Osteoblast (primary cell): ENCODE measurements around the gene SCD. TPM values are rescaled to one million over a fixed set of nuclear protein-coding genes. Genes with fewer than 3 reads are reported as not detected.

Experiments
- DNase-seq: peaks from one replicate; pipeline ENCODE4 v3.0.0; 2011; ENCODE audit warnings: low spot score, mixed read lengths; ENCODE audit not compliant: insufficient read length; ENCODE audit errors: missing footprints
- H2AFZ ChIP-seq: 2 replicates; pipeline ENCODE4 v1.6.0; 2011; ENCODE audit warnings: mild to moderate bottlenecking, low read length
- H3K27ac ChIP-seq: 2 replicates; pipeline ENCODE4 v1.5.1; 2011; ENCODE audit warnings: mild to moderate bottlenecking, low read depth, low read length, moderate library complexity
- H3K27me3 ChIP-seq: 2 replicates; pipeline ENCODE4 v1.6.0; 2012; ENCODE audit warnings: mild to moderate bottlenecking, control low read depth, inconsistent platforms, low read length, moderate library complexity; ENCODE audit not compliant: insufficient read depth
- H3K36me3 ChIP-seq: 2 replicates; pipeline ENCODE4 v1.5.1; 2011; ENCODE audit warnings: mild to moderate bottlenecking, low read length, control low read depth, moderate library complexity; ENCODE audit not compliant: insufficient read depth
- H3K4me1 ChIP-seq: 2 replicates; pipeline ENCODE4 v1.5.1; 2011; ENCODE audit warnings: mild to moderate bottlenecking, low read length, control low read depth, moderate library complexity; ENCODE audit not compliant: insufficient read depth
- H3K4me2 ChIP-seq: 2 replicates; pipeline ENCODE4 v1.6.0; 2011; ENCODE audit warnings: mild to moderate bottlenecking, low read length; ENCODE audit not compliant: insufficient read depth
- H3K4me3 ChIP-seq: fragments of 200-600 bp; sonication (generic); 3 replicates; pipeline ENCODE4 v1.5.1; 2012; ENCODE audit warnings: mild to moderate bottlenecking, low read length, inconsistent platforms; ENCODE audit not compliant: insufficient read depth
- H3K79me2 ChIP-seq: 2 replicates; pipeline ENCODE4 v1.6.0; 2012; ENCODE audit warnings: mild to moderate bottlenecking, low read length, control low read depth, inconsistent platforms; ENCODE audit not compliant: insufficient read depth
- H3K9me3 ChIP-seq: 2 replicates; pipeline ENCODE4 v1.5.1; 2011; ENCODE audit warnings: low read depth, low read length, control low read depth
- H4K20me1 ChIP-seq: 2 replicates; pipeline ENCODE4 v1.6.0; 2012; ENCODE audit warnings: mild to moderate bottlenecking, low read length, control low read depth; ENCODE audit not compliant: insufficient read depth
- CTCF ChIP-seq: IDR thresholded peaks from 2 replicates; pipeline ENCODE4 v1.5.1; 2011; ENCODE audit warnings: mild to moderate bottlenecking, low read depth, low read length, moderate library complexity; ENCODE audit errors: extremely low read depth
- total RNA-seq: library from RNA; depleted of rRNA; stranded (reverse); fragments of >200 nt; gene quantifications from 2 replicates; pipeline ENCODE4 v1.2.3, GENCODE V29; 2012

The SCD gene
- total RNA-seq, 1 donor: 672 TPM

- no peaks in the 10 kb centered on the region for H3K4me1 ChIP-seq
Observed at GRCh38 chr10:100339236-100339635, 7.8 kb upstream of the SCD start.

GRCh38 chr10:100340948-100341847, 5.8 kb upstream of the SCD start:
- TF ChIP-seq CTCF: no peak
- Histone ChIP-seq H3K79me2 (no peaks in the 10 kb centered on the region), H3K4me1 (peaks cover 9% of the 10 kb centered on the region), H4K20me1 (no peaks in the 10 kb centered on the region), H3K9me3 (no peaks in the 10 kb centered on the region), H2AFZ (peak overlapping the region; percentile 10), H3K27ac (no peak overlapping the region), H3K4me3 (no peak overlapping the region), H3K4me2 (no peak overlapping the region), H3K27me3 (peaks cover 14% of the 10 kb centered on the region), H3K36me3 (no peaks in the 10 kb centered on the region)
- peak; percentile 52 for DNase-seq

More at GRCh38 chr10:100339236-100339635, 7.8 kb upstream of the SCD start:
- H2AFZ ChIP-seq: no peak overlapping the region
- H3K79me2 ChIP-seq: no peaks in the 10 kb centered on the region
- H3K36me3 ChIP-seq: no peaks in the 10 kb centered on the region
- no peak for DNase-seq
- no peak overlapping the region for H3K27ac ChIP-seq
- no peak overlapping the region for H3K4me3 ChIP-seq
- no peak overlapping the region for H3K4me2 ChIP-seq
- no peaks in the 10 kb centered on the region for H4K20me1 ChIP-seq
- peaks cover 24% of the 10 kb centered on the region for H3K27me3 ChIP-seq
- no peaks in the 10 kb centered on the region for H3K9me3 ChIP-seq
- TF ChIP-seq CTCF: no peak

- DNase-seq: peak; percentile 92
- Histone ChIP-seq H3K36me3 (no peaks in the 10 kb centered on the region), H3K27me3 (peaks cover 14% of the 10 kb centered on the region), H3K27ac (no peak overlapping the region), H4K20me1 (no peaks in the 10 kb centered on the region), H3K4me1 (peaks cover 11% of the 10 kb centered on the region), H3K79me2 (peaks cover 1% of the 10 kb centered on the region), H2AFZ (no peak overlapping the region), H3K4me2 (no peak overlapping the region), H3K4me3 (no peak overlapping the region), H3K9me3 (no peaks in the 10 kb centered on the region)
- peak; percentile 78 for TF ChIP-seq CTCF
Observed at GRCh38 chr10:100341953-100342626, 4.9 kb upstream of the SCD start.

GRCh38 chr10:100342627-100342972, 4.4 kb upstream of the SCD start:
- H3K36me3 ChIP-seq: no peaks in the 10 kb centered on the region
- H2AFZ ChIP-seq: no peak overlapping the region
- no peaks in the 10 kb centered on the region for H4K20me1 ChIP-seq
- peaks cover 14% of the 10 kb centered on the region for H3K27me3 ChIP-seq
- DNase-seq: no peak
- peaks cover 6% of the 10 kb centered on the region for H3K79me2 ChIP-seq
- H3K4me1 ChIP-seq: peaks cover 11% of the 10 kb centered on the region
- no peak overlapping the region for H3K27ac ChIP-seq
- H3K4me2 ChIP-seq: no peak overlapping the region
- no peak for TF ChIP-seq CTCF
- no peak overlapping the region for H3K4me3 ChIP-seq
- no peaks in the 10 kb centered on the region for H3K9me3 ChIP-seq
